Loucy (cell line): Measurements from ENCODE around the gene OR4C6.

Experiments
- H2AFZ ChIP-seq: fragments of 200-600 bp; sonication (generic); 2 replicates; pipeline ENCODE4 v1.6.0; 2016; ENCODE audit warnings: antibody characterized with exemption, mild to moderate bottlenecking, low read length, moderate library complexity
- H3F3A ChIP-seq: fragments of 200-600 bp; 2 replicates; pipeline ENCODE4 v1.6.0; 2016; ENCODE audit warnings: antibody characterized with exemption, low read depth, mild to moderate bottlenecking
- H3K27me3 ChIP-seq: fragments of 200-600 bp; sonication (generic); 2 replicates; pipeline ENCODE4 v1.6.1; 2014; ENCODE audit warnings: low read length, mild to moderate bottlenecking; ENCODE audit not compliant: insufficient read depth, poor library complexity, severe bottlenecking
- H3K36me3 ChIP-seq: fragments of 200-600 bp; sonication (generic); 2 replicates; pipeline ENCODE4 v1.6.1; 2016; ENCODE audit warnings: low read length; ENCODE audit not compliant: insufficient read depth
- H3K4me1 ChIP-seq: fragments of 200-600 bp; sonication (generic); 2 replicates; pipeline ENCODE4 v1.5.1; 2014; ENCODE audit warnings: low read length, mild to moderate bottlenecking; ENCODE audit not compliant: insufficient read depth, poor library complexity, severe bottlenecking
- H3K4me2 ChIP-seq: fragments of 200-600 bp; sonication (generic); 2 replicates; pipeline ENCODE4 v1.6.0; 2014; ENCODE audit warnings: antibody characterized with exemption, low read length, low read depth, mild to moderate bottlenecking; ENCODE audit not compliant: poor library complexity, severe bottlenecking
- H3K4me3 ChIP-seq: fragments of 200-600 bp; sonication (generic); 2 replicates; pipeline ENCODE4 v1.5.1; 2014; ENCODE audit warnings: low read length, mild to moderate bottlenecking, mixed read lengths; ENCODE audit not compliant: poor library complexity, severe bottlenecking
- H3K79me2 ChIP-seq: fragments of 200-600 bp; sonication (generic); 2 replicates; pipeline ENCODE4 v1.6.1; 2014; ENCODE audit warnings: low read length; ENCODE audit not compliant: insufficient read depth
- H3K9ac ChIP-seq: fragments of 200-600 bp; sonication (generic); 2 replicates; pipeline ENCODE4 v1.6.0; 2014; ENCODE audit warnings: mild to moderate bottlenecking, low read depth, low read length, moderate library complexity; ENCODE audit not compliant: poor library complexity, severe bottlenecking
- H3K9me2 ChIP-seq: fragments of 200-600 bp; sonication (generic); replicated peaks from 2 replicates; pipeline ENCODE4 v1.6.1; 2016; ENCODE audit warnings: low read depth, low read length, mixed read lengths
- H3K9me3 ChIP-seq: fragments of 200-600 bp; sonication (generic); 2 replicates; pipeline ENCODE4 v1.6.1; 2014; ENCODE audit warnings: mild to moderate bottlenecking, antibody characterized with exemption, low read length, low read depth; ENCODE audit not compliant: insufficient read depth
- H4K20me1 ChIP-seq: fragments of 200-600 bp; sonication (generic); 2 replicates; pipeline ENCODE4 v1.6.0; 2014; ENCODE audit warnings: antibody characterized with exemption, low read length, mild to moderate bottlenecking; ENCODE audit not compliant: insufficient read depth, poor library complexity, severe bottlenecking
- CTCF ChIP-seq: fragments of 200-600 bp; sonication (generic); conservative IDR thresholded peaks from 2 replicates; pipeline ENCODE4 v1.5.1; 2014; ENCODE audit warnings: mild to moderate bottlenecking, antibody characterized with exemption, low read length
- EZH2phosphoT487 ChIP-seq: fragments of 200-600 bp; IDR thresholded peaks from 2 replicates; pipeline ENCODE4 v1.6.1; 2018; ENCODE audit warnings: antibody characterized with exemption, mild to moderate bottlenecking, moderate library complexity, borderline replicate concordance

OR4C6 gene

GRCh38 chr11:55648027-55648426 lies 14.0 kb upstream of the OR4C6 start, which contains the start of gene OR4S2:
Gene OR4S2, plus strand, starts transcription at chr11:55648327. Its CDS starts 2,577 bp downstream, at chr11:55650904.
- no peak for TF ChIP-seq EZH2phosphoT487
- no peak for TF ChIP-seq CTCF
- H3K27me3 ChIP-seq: no peaks in the 10 kb centered on the region
- no peaks in the 10 kb centered on the region for H3K9me3 ChIP-seq
- no peak within 1 kb of the TSS for H3K4me3 ChIP-seq
- H3K9ac ChIP-seq: no peak within 1 kb of the TSS
- no peaks in the 10 kb centered on the region for H4K20me1 ChIP-seq
- no peak within 1 kb of the TSS for H2AFZ ChIP-seq
- H3K79me2 ChIP-seq: no peaks in the 10 kb centered on the region
- no peaks in the 10 kb centered on the region for H3F3A ChIP-seq
- no peaks in the 10 kb centered on the region for H3K4me1 ChIP-seq
- H3K36me3 ChIP-seq: no peaks in the 10 kb centered on the region
- H3K4me2 ChIP-seq: no peak within 1 kb of the TSS
- no peaks in the 10 kb centered on the region for H3K9me2 ChIP-seq

GRCh38 chr11:55652560-55652959 lies 9.4 kb upstream of the OR4C6 start:
- Histone ChIP-seq H3F3A (no peaks in the 10 kb centered on the region), H2AFZ (no peak overlapping the region), H3K36me3 (no peaks in the 10 kb centered on the region), H3K9ac (no peak overlapping the region), H3K4me1 (no peaks in the 10 kb centered on the region), H3K9me3 (no peaks in the 10 kb centered on the region), H3K4me3 (no peak overlapping the region), H3K9me2 (no peaks in the 10 kb centered on the region), H3K79me2 (no peaks in the 10 kb centered on the region), H4K20me1 (no peaks in the 10 kb centered on the region), H3K4me2 (no peak overlapping the region), H3K27me3 (no peaks in the 10 kb centered on the region)
- no peak for TF ChIP-seq CTCF
- no peak for TF ChIP-seq EZH2phosphoT487

- H3K27me3 ChIP-seq: no peaks in the 10 kb centered on the region
- no peaks in the 10 kb centered on the region for H3K79me2 ChIP-seq
- H3K9ac ChIP-seq: no peak overlapping the region
- H3K4me1 ChIP-seq: no peaks in the 10 kb centered on the region
- no peaks in the 10 kb centered on the region for H4K20me1 ChIP-seq
- TF ChIP-seq CTCF: no peak
- no peak for TF ChIP-seq EZH2phosphoT487
- no peaks in the 10 kb centered on the region for H3F3A ChIP-seq
- H3K4me2 ChIP-seq: no peak overlapping the region
- H3K36me3 ChIP-seq: no peaks in the 10 kb centered on the region
- no peaks in the 10 kb centered on the region for H3K9me3 ChIP-seq
- H2AFZ ChIP-seq: no peak overlapping the region
- no peak overlapping the region for H3K4me3 ChIP-seq
- no peaks in the 10 kb centered on the region for H3K9me2 ChIP-seq
Measured at GRCh38 chr11:55655096-55655495, 6.9 kb upstream of the OR4C6 start.
